Measurements from ENCODE around the gene DOCK4.
"Not testable (repeated sequence)": the region's sequence is repeated elsewhere in the genome, so short reads cannot be mapped to it uniquely, and the experiment has no call there.

Gene DOCK4

GRCh38 chr7:112206238-112206990 lies at the start of gene DOCK4, which contains the start of gene ZNF277:
DOCK4 (minus strand) TSS chr7:112206399; CDS start chr7:112206138, 261 bp downstream.
ZNF277 (plus strand) TSS chr7:112206695; CDS start chr7:112206717, 22 bp downstream.
- peak; percentile 100 for DNase-seq

- DNase-seq, result no peak
Measured at GRCh38 chr7:112255388-112255720, 49.2 kb upstream of the DOCK4 start.

GRCh38 chr7:112254709-112255387 lies 48.6 kb upstream of the DOCK4 start:
- DNase-seq, result no peak

- DNase-seq, result no peak
Measured at GRCh38 chr7:112254156-112254555, 48.0 kb upstream of the DOCK4 start.

GRCh38 chr7:112252691-112253090 lies 46.5 kb upstream of the DOCK4 start:
- no peak for DNase-seq

- DNase-seq, result no peak
Measured at GRCh38 chr7:112252141-112252540, 45.9 kb upstream of the DOCK4 start.

GRCh38 chr7:112249967-112250366 lies 43.8 kb upstream of the DOCK4 start:
- DNase-seq, result not testable (repeated sequence)

GRCh38 chr7:112248598-112248997 lies 42.4 kb upstream of the DOCK4 start:
- no peak for DNase-seq

GRCh38 chr7:112238852-112239610 lies 32.8 kb upstream of the DOCK4 start:
- DNase-seq, result no peak

- DNase-seq, result no peak
Measured at GRCh38 chr7:112238330-112238729, 32.1 kb upstream of the DOCK4 start.

- no peak for DNase-seq
Measured at GRCh38 chr7:112236597-112236996, 30.4 kb upstream of the DOCK4 start.

- no peak for DNase-seq
Measured at GRCh38 chr7:112234147-112234546, 27.9 kb upstream of the DOCK4 start.

- no peak for DNase-seq
Measured at GRCh38 chr7:112233048-112233697, 27.0 kb upstream of the DOCK4 start.

GRCh38 chr7:112232212-112232978 lies 26.2 kb upstream of the DOCK4 start:
- no peak for DNase-seq

- DNase-seq, result no peak
Measured at GRCh38 chr7:112228632-112229031, 22.4 kb upstream of the DOCK4 start.

- DNase-seq, result no peak
Measured at GRCh38 chr7:112226701-112227276, 20.6 kb upstream of the DOCK4 start.

- DNase-seq, result no peak
Measured at GRCh38 chr7:112225006-112225405, 18.8 kb upstream of the DOCK4 start.

- DNase-seq, result no peak
Measured at GRCh38 chr7:112224186-112224585, 18.0 kb upstream of the DOCK4 start.

- DNase-seq, result no peak
Measured at GRCh38 chr7:112223310-112223709, 17.1 kb upstream of the DOCK4 start.

GRCh38 chr7:112220877-112221434 lies 14.8 kb upstream of the DOCK4 start:
- DNase-seq, result no peak

- no peak for DNase-seq
Measured at GRCh38 chr7:112215787-112216186, 9.6 kb upstream of the DOCK4 start.

- no peak for DNase-seq
Measured at GRCh38 chr7:112214883-112215282, 8.7 kb upstream of the DOCK4 start.

Data from activated T-cell treated with anti-CD3 and anti-CD28 coated beads, Interleukin-2, amount 50 U/mL, for 1 hour (primary cell).